HUES64 (cell line): ENCODE measurements around the gene ZNF22.

Experiments used
- H3K27ac ChIP-seq: 2 replicates; pipeline ENCODE4 v1.7.0; 2013; ENCODE audit warnings: low read depth, low read length, inconsistent platforms
- H3K27me3 ChIP-seq: 2 replicates; pipeline ENCODE4 v1.6.1; 2013; ENCODE audit warnings: mild to moderate bottlenecking, low read length; ENCODE audit not compliant: insufficient read depth
- H3K36me3 ChIP-seq: 2 replicates; pipeline ENCODE4 v1.6.1; 2013; ENCODE audit warnings: mild to moderate bottlenecking, low read length; ENCODE audit not compliant: insufficient read depth
- H3K4me1 ChIP-seq: 2 replicates; pipeline ENCODE4 v1.6.1; 2013; ENCODE audit warnings: mild to moderate bottlenecking, low read length, moderate library complexity; ENCODE audit not compliant: insufficient read depth
- H3K4me3 ChIP-seq: 2 replicates; pipeline ENCODE4 v1.5.1; 2013; ENCODE audit warnings: mild to moderate bottlenecking, low read length, moderate library complexity
- H3K9ac ChIP-seq: 2 replicates; pipeline ENCODE4 v1.6.1; 2013; ENCODE audit warnings: mild to moderate bottlenecking, low read depth, low read length
- H3K9me3 ChIP-seq: 2 replicates; pipeline ENCODE4 v1.6.1; 2013; ENCODE audit warnings: low read depth, low read length; ENCODE audit not compliant: insufficient read depth
- WGBS: fragments of 150-250, 120-280 bp; methylation state at CpG from one replicate; pipeline ENCODE4 v1.1.7; 2013; ENCODE audit warnings: missing lambda C conversion rate; 5-methylcytosine and 5-hydroxymethylcytosine counted together

Gene ZNF22

DNA sequence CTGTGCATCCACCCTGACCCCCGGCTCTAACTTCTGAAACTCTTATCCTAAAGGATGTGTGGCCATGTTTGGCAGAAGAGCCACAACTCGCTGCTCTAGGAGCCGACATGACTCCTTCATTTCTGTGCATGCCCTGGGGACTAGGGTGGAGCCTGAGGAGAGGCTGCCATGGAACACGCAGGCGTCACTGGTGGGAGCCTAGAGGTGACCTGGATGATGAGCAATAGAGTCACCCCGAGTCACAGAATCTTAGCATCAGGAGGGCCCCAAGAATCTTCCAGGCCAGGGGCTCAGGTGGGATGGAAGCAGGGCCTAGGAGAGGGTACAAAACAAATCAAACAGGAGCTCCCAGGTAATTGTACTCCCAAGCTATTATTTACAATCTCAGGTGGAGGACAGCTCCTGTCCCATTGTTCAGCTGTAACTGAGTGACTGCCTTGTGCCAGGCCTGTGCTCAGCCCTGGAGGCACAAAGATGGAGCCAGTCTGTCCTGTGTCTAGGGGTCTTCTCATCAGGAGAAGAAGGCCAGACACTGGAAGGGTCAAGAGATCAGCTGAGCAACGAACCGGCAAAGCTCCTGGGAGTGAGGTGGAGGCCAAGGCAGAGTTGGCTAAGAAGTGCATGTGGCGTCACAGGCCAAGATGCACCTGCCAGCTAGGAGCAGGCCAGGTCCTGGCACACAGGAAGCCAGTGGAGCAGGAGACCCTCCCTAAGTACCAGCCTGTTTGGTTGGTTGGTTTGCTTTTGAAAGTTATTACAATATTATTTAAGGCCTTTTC, 5.8 kb upstream of the ZNF22 start:
- H3K27me3 ChIP-seq: no peaks in the 10 kb centered on the region
- no peak overlapping the region for H3K27ac ChIP-seq
- WGBS: 89% methylated on average over 9 of the region's 9 CpGs
- no peaks in the 10 kb centered on the region for H3K36me3 ChIP-seq
- no peak overlapping the region for H3K9ac ChIP-seq
- peaks cover 35% of the 10 kb centered on the region for H3K4me1 ChIP-seq
- H3K9me3 ChIP-seq: no peaks in the 10 kb centered on the region
- no peak overlapping the region for H3K4me3 ChIP-seq

DNA sequence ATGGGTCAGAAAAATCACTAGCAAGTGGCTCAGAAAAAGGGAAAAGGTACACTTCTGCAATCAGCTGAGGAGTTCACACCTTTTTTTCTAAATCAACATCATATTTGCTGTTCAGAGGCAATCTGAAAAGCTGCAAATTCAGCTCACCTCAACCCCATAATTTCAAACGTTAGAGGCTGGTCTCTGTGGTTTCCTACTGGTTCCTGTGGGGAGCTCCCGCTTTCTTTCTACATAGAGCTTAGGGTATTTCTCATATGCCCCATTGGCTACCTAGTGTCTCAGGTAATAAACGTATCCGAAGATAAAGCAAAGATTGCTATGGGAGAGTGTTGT, 5.2 kb upstream of the ZNF22 start:
- H3K9me3 ChIP-seq: no peaks in the 10 kb centered on the region
- no peaks in the 10 kb centered on the region for H3K36me3 ChIP-seq
- peaks cover 37% of the 10 kb centered on the region for H3K4me1 ChIP-seq
- H3K27me3 ChIP-seq: no peaks in the 10 kb centered on the region
- no peak overlapping the region for H3K4me3 ChIP-seq
- no peak overlapping the region for H3K27ac ChIP-seq
- WGBS: 88% methylated on average over 4 of the region's 4 CpGs
- H3K9ac ChIP-seq: no peak overlapping the region

DNA sequence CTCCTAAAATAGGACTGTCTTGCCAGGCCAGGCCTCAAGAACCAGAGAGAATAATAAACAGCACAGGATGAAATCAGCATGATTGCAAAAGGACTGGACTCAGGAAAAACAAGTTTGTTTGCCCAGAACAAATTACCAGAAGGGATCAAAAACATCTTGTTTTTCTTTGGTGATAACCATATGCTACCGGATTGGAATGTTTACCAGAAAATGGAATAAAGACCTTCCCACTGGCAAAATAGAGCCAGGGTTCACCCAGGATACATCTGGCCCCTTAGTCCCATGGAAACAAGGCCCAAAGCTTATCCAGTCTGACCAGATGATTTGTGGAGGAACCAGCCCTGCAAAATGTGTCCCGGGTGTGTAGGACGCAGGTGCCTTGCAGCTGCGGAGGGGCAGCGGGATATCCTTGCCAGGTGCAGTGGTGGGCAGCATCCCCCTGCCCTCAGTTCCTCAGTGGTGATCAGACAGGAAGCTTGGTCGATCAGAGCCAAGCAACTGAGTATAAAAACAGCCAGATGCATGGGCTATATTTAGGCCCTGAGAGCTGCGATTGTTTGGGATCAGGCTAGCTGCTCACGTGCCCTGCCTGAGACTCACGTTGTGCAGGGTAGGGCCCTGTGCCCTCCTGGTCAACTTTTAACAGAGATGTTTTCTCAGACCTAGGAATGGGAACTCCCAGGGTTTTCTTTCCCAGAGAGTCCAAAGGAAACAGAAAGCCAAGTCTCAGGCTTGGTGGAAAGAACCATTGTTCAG, 4.6 kb upstream of the ZNF22 start:
- no peaks in the 10 kb centered on the region for H3K36me3 ChIP-seq
- H3K4me3 ChIP-seq: no peak overlapping the region
- H3K9me3 ChIP-seq: no peaks in the 10 kb centered on the region
- peaks cover 32% of the 10 kb centered on the region for H3K4me1 ChIP-seq
- H3K9ac ChIP-seq: no peak overlapping the region
- 94% methylated on average over 9 of the region's 9 CpGs for WGBS
- H3K27me3 ChIP-seq: no peaks in the 10 kb centered on the region
- no peak overlapping the region for H3K27ac ChIP-seq

DNA sequence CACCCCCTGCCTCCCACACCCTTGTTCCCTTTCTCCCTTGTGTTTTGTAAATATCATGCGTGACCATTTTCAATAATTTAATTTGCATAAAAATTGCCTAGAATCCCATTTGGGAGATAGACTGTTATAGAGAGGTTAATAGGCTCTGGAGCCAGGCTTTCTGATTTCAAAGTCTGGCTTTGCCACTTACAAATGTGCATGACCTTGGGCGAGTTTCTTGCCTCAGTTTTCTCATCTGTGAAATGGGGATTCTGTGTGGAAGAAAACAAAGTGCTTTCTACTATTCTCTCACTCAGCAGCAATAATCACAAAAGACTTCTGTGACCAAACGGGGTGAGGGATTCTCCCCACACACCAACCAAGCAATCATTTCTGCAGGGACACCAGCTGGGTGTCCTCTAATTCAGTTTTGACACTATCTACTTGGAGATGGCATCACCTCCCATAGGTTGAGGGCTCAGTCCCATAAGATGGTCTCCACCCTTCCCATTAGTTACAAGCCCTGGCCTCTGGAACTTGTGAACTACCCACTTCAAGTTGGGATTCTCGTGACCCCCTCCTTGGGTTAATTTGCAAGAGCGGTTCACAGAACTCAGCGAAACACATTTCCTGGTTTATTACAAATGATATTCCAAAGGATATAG, 3.5 kb upstream of the ZNF22 start:
- Histone ChIP-seq H3K9ac (no peak overlapping the region), H3K36me3 (no peaks in the 10 kb centered on the region), H3K4me3 (no peak overlapping the region), H3K27me3 (no peaks in the 10 kb centered on the region), H3K27ac (no peak overlapping the region), H3K4me1 (peaks cover 32% of the 10 kb centered on the region), H3K9me3 (no peaks in the 10 kb centered on the region)
- 94% methylated on average over 4 of the region's 6 CpGs for WGBS

DNA sequence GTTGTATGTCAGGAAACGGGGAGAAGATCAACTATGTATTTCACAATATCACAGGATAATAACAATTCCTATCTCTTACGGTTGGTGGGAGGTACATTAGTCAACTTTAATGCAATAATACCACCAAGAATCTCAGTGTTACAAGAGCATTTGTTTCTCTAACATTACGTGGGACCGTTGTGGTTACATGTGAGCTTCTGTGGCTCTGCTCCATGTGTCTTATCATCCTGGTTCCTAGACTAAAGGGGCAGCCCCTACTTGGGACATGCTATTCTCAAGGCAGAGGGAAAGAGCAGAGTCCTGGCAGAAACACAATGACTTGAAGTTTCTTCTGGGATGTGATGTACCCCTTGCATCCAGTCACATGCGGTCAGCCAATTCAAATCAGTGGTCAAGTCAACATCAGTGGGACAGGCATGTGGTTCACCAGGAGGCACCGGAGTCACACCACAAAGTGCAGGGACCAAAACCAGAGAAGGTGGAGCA, 2.5 kb upstream of the ZNF22 start:
- no peaks in the 10 kb centered on the region for H3K9me3 ChIP-seq
- no peak overlapping the region for H3K4me3 ChIP-seq
- peaks cover 7% of the 10 kb centered on the region for H3K36me3 ChIP-seq
- H3K4me1 ChIP-seq: peaks cover 34% of the 10 kb centered on the region
- H3K27ac ChIP-seq: no peak overlapping the region
- WGBS: 96% methylated on average over 6 of the region's 6 CpGs
- H3K9ac ChIP-seq: no peak overlapping the region
- no peaks in the 10 kb centered on the region for H3K27me3 ChIP-seq

DNA sequence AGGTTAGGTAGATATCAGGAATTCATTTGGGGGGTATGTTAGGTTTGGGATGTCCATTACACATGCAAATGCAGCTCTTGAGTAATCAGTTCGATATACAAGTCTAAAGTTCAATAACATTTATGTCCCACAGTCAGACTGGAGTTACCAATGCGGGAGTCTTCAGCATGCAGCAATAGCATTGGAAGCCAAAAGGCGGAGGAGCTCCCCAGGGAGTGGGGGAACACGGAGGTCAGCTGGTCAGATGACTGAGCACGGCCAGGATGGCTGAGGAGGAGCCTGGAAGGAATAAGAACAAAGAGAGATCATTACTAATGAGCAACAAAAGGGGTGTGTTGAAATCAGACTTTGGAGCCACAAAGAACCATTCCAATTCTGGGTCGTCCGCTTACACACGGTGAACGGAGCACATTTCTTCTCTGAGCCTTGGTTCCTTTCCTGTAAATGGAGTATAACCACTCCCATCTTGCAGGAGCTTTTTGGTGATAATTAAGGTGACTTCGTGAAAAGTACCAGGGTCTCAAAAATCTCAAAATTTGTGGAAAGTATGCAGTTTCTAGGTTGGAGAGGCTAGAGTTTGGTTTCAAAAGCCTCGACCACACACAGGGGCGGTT, 478 bp upstream of the ZNF22 start:
- Histone ChIP-seq H3K9ac (peak overlapping the region; percentile 93), H3K4me3 (peak overlapping the region; percentile 97), H3K27me3 (no peaks in the 10 kb centered on the region), H3K9me3 (no peaks in the 10 kb centered on the region), H3K4me1 (peaks cover 24% of the 10 kb centered on the region; the same call in 1 of the 2 replicates), H3K36me3 (peaks cover 27% of the 10 kb centered on the region), H3K27ac (no peak overlapping the region)
- 60% methylated on average over 12 of the region's 12 CpGs for WGBS

DNA sequence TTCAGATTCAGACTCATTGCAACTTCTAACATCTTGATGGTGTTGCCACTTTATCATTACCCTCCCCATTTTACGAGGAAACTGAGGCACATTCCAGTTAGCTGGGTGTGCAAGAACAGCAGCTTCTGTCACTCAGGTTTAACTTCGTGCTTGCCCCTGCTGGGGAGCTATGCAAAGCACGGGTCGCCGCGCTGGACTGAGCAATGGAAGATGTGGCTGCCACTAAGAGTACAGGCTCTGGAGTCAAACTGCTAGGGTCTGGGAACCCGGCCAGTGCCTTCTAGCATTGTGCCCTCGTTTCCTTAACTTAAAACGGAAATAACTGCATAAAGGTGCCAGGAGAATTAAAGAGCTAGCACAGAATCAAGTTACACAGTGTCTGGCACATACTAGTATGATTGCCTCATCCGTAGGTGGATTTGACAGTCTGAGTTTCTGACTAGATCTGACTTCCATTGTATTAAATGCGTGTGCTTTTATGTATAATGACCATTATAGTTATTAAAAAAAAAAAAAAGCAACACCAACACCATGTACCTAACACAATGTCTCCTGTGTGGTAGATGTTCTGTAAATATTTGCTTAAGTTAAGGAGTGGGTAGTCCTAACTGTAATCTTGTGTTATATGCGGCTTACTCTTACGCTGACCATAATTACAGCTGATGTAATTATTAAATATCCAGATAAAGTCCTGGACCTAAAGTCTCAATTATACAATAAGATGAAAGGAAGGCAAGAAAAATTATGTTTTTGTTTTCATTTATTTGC, 842 bp downstream of the ZNF22 start:
- H3K4me1 ChIP-seq: peaks cover 24% of the 10 kb centered on the region; the same call in 1 of the 2 replicates
- H3K36me3 ChIP-seq: peaks cover 31% of the 10 kb centered on the region
- peak overlapping the region; percentile 93 for H3K9ac ChIP-seq
- H3K4me3 ChIP-seq: peak overlapping the region; percentile 97
- 21% methylated on average over 10 of the region's 13 CpGs for WGBS
- H3K27me3 ChIP-seq: no peaks in the 10 kb centered on the region
- no peaks in the 10 kb centered on the region for H3K9me3 ChIP-seq
- H3K27ac ChIP-seq: 0 out of 2 replicates have a peak overlapping the region, but pooled peaks have one; percentile 18

DNA sequence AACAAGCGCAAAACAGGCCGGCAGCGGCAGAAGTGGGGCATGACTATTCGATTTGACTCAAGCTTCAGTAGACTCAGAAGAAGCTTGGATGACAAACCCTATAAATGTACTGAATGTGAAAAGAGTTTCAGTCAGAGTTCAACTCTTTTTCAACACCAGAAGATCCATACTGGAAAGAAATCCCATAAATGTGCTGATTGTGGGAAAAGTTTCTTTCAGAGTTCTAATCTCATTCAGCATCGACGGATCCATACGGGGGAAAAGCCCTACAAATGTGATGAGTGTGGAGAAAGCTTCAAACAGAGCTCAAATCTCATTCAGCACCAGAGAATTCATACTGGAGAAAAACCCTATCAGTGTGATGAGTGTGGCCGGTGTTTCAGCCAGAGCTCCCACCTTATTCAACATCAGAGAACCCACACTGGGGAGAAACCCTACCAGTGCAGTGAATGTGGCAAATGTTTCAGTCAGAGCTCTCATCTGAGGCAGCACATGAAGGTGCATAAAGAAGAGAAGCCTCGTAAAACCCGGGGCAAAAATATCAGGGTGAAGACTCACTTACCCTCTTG, 2.8 kb downstream of the ZNF22 start:
- peaks cover 24% of the 10 kb centered on the region; the same call in 1 of the 2 replicates for H3K4me1 ChIP-seq
- 97% methylated on average over 10 of the region's 10 CpGs for WGBS
- peaks cover 31% of the 10 kb centered on the region for H3K36me3 ChIP-seq
- H3K9ac ChIP-seq: no peak overlapping the region
- H3K9me3 ChIP-seq: no peaks in the 10 kb centered on the region
- no peak overlapping the region for H3K4me3 ChIP-seq
- H3K27me3 ChIP-seq: no peaks in the 10 kb centered on the region
- H3K27ac ChIP-seq: no peak overlapping the region

DNA sequence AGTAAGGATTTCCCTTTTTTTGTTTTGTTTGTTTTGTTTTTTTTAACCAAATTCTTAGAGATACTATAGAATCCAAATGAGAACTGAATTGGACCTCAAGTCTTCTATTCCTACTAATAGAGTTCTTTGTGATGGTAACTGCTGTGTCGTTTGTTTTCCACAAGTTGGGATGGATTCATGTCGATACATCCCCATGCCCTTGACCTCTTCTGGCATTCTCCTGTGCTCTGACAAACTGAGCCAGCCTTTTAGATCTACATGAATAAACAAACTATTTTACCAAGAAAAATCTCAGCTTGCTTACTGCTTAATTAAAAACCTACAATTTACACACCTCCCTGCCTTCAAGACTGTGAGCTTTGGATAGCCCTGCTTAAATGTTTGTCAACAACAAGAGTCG, 3.9 kb downstream of the ZNF22 start:
- H3K4me1 ChIP-seq: peaks cover 20% of the 10 kb centered on the region; the same call in 1 of the 2 replicates
- no peaks in the 10 kb centered on the region for H3K27me3 ChIP-seq
- no peak overlapping the region for H3K9ac ChIP-seq
- H3K4me3 ChIP-seq: no peak overlapping the region
- peaks cover 31% of the 10 kb centered on the region for H3K36me3 ChIP-seq
- H3K27ac ChIP-seq: no peak overlapping the region
- no peaks in the 10 kb centered on the region for H3K9me3 ChIP-seq
- 95% methylated on average over 3 of the region's 3 CpGs for WGBS

DNA sequence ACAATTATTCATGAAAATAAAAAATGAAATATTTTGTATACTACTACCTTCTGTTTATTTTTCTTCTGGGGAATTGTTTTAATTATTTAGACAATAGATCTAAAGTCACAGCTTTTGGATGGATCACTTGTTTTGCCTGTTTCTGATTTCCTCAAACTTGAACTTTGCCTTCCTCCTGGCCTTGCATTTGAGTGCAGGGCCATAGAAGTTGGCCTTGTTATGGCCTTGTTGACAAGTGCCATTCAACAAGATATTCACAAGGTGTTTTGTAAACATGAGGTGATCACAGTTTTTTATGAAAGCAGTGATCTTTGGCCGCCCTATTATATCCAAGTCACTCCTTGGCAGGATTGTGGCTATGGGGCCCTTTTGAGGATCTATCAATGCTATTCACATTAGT, 4.6 kb downstream of the ZNF22 start:
- WGBS: 100% methylated on average over 1 of the region's 1 CpG
- peaks cover 31% of the 10 kb centered on the region for H3K36me3 ChIP-seq
- H3K9me3 ChIP-seq: no peaks in the 10 kb centered on the region
- no peak overlapping the region for H3K9ac ChIP-seq
- H3K4me1 ChIP-seq: peaks cover 14% of the 10 kb centered on the region; the same call in 1 of the 2 replicates
- H3K27me3 ChIP-seq: no peaks in the 10 kb centered on the region
- H3K27ac ChIP-seq: no peak overlapping the region
- H3K4me3 ChIP-seq: no peak overlapping the region
